GM21423 (cell line): ENCODE data around the gene BAIAP3.
"Not testable (repeated sequence)": the region's sequence is repeated elsewhere in the genome, so short reads cannot be mapped to it uniquely, and the experiment has no call there.

Source experiments
- ATAC-seq: cut with Tn5 transposase; IDR thresholded peaks from one replicate; pipeline ENCODE4 v1.9.1; 2021; ENCODE audit warnings: mild to moderate bottlenecking, moderate library complexity; ENCODE audit not compliant: unreplicated experiment

The BAIAP3 gene, protein sequence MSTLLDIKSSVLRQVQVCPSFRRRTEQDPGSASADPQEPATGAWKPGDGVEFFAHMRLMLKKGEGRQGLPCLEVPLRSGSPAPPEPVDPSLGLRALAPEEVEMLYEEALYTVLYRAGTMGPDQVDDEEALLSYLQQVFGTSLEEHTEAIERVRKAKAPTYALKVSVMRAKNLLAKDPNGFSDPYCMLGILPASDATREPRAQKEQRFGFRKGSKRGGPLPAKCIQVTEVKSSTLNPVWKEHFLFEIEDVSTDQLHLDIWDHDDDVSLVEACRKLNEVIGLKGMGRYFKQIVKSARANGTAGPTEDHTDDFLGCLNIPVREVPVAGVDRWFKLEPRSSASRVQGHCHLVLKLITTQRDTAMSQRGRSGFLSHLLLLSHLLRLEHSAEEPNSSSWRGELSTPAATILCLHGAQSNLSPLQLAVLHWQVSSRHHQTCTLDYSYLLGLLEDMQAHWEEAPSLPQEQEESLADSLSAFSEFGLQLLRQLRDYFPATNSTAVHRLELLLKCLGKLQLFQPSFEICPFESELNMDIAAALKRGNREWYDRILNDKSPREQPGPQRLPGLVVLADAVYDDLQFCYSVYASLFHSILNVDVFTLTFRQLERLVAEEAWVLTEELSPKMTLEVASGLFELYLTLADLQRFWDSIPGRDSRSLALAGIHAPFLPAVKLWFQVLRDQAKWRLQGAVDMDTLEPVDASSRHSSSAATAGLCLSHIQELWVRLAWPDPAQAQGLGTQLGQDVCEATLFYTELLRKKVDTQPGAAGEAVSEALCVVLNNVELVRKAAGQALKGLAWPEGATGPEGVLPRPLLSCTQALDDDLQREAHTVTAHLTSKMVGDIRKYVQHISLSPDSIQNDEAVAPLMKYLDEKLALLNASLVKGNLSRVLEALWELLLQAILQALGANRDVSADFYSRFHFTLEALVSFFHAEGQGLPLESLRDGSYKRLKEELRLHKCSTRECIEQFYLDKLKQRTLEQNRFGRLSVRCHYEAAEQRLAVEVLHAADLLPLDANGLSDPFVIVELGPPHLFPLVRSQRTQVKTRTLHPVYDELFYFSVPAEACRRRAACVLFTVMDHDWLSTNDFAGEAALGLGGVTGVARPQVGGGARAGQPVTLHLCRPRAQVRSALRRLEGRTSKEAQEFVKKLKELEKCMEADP

DNA sequence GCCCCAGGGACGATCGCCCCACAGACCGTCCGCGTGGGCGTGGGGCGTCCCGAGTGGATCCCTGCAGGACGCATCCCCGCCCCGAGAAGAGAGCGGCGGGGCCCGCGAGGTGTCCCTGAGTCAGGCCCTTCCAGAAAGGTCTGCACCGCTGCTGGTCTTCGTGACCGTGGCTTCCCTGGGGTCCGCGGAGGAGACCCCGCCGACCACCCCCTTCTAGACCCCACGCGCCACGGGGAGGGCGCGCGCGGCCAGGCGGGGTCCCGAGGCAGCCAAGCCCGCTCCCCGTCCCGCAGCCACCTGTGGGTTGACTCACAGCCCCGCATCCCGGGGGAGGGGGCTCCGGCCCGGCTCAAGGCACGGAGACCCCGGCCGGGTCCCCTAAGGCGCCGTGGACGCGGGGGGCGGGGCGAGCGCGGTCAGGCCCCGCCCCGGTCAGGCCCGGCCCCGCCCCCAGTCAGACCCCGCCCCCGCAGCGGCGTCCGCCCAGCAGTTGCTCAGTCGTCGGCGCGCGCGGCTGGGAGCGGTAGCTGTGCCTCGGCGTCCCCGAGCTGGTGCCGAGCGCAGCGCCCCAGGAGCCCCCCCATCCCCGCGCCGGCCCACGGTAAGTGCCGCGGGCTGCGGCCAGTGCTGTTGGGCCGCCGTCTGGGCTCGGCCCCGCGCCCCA lies at the start of gene BAIAP3:
BAIAP3 (plus strand) TSS at position 497 of the 664 bp plus-strand sequence. CDS start 4,905 bp downstream, outside the sequence.
- ATAC-seq: no peak

- ATAC-seq: no peak
Observed at GRCh38 chr16:1283996-1284616, 49.3 kb upstream of the BAIAP3 start.

- no peak for ATAC-seq
Observed at GRCh38 chr16:1285669-1286512, 47.6 kb upstream of the BAIAP3 start.

DNA sequence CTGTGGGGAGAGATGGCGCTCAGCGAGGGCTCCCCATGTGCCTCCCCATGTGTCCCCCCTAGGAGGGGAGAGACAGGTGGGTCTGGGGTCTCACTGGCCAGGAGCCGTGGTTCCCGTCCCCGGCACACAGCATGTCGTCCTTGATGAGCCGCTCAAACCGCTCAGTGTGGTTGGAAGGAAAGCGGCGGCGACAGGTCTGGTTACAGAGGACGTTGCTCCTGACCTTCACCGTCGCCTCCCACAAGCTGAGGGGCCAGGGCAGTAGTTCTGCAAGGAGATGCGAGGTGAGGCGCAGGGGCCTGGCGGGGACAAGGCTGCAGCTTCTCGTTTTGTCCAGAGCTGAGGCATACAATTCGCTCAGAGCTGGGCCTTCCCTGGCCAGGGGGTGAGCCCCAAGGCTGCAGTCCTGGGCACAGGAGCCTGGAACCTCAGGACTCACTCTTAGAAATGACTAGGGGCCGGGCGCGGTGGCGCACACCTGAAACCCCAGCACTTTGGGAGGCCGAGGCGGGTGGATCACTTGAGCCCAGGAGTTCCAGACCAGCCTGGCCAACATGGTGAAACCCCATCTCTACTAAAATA lies 46.8 kb upstream of the BAIAP3 start:
- ATAC-seq: no peak

- no peak for ATAC-seq
Observed at GRCh38 chr16:1287982-1288670, 45.3 kb upstream of the BAIAP3 start.

- ATAC-seq: no peak
Observed at GRCh38 chr16:1288813-1289476, 44.5 kb upstream of the BAIAP3 start.

- ATAC-seq: no peak
Observed at GRCh38 chr16:1289477-1289866, 44.0 kb upstream of the BAIAP3 start.

DNA sequence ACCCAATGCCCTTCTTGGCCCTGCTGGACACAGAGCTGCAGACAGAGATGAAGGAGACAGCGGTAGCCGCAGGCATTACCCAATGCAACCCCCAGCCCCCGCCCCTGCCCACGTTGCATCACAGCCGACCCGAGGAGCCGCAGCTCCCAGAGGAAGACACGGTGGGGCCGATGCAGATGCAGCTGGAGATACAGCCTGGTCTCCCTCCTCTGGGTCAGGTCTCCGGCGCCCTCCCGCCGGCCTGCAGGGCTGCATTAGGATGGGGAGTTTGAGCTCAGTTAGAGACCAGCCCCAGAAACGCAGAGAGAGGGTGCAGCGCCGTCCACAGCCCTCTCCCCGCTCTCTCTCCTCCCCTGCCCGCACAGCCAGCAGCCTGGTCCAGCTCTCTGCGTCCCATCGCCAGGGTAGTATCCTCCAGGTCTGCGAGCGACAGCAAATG lies 43.4 kb upstream of the BAIAP3 start:
- ATAC-seq: no peak

DNA sequence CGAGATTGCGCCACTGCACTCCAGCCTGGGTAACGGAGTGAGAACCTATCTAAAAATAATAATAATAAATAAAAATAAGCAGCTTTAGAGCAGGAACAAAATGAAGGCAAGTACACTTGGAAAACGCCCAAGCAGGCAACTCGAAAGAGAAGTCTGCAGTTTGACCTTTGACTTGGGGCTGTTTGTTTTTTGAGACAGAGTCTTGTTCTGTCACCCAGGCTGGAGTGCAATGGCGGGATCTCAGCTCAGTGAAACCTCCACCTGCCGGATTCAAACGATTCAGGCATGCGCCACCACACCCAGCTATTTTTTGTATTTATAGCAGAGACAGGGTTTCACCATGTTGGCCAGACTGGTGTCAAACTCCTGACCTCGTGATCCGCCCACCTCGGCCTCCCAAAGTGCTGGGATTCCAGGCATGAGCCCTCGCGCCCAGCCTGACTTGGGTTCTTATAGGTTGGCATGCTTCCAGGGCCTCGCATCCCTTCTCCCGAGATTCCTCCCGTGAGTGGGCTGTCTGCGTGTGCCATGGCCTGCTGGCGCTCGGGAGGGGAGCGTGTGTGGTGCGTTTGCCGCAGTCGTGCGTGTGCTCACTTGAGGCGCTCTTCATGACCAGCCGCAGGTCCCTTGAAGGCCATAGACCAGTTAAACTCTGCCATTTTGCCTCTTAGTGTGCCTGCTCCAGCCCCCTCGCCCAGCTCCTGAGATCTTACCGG lies 42.4 kb upstream of the BAIAP3 start:
- ATAC-seq: no peak

- no peak for ATAC-seq
Observed at GRCh38 chr16:1291576-1291974, 41.9 kb upstream of the BAIAP3 start.

- not testable (repeated sequence) for ATAC-seq
Observed at GRCh38 chr16:1292208-1292607, 41.2 kb upstream of the BAIAP3 start.

DNA sequence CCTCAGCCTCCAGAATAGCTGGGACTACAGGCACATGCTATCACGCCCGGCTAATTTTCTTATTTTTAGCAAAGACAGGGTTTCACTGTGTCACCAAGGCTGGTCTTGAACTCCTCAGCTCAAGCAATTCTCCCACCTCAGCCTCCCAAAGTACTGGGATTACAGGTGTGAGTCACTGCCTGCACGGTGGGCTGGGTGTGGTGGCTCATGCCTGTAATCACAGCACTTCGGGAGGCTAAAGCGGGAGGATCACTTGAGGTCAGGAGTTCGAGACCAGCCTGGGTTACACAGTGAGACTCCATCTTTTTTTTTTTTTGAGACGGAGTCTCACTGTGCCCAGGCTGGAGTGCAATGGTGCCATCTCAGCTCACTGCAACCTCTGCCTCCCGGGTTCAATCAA lies 40.6 kb upstream of the BAIAP3 start:
- not testable (repeated sequence) for ATAC-seq

DNA sequence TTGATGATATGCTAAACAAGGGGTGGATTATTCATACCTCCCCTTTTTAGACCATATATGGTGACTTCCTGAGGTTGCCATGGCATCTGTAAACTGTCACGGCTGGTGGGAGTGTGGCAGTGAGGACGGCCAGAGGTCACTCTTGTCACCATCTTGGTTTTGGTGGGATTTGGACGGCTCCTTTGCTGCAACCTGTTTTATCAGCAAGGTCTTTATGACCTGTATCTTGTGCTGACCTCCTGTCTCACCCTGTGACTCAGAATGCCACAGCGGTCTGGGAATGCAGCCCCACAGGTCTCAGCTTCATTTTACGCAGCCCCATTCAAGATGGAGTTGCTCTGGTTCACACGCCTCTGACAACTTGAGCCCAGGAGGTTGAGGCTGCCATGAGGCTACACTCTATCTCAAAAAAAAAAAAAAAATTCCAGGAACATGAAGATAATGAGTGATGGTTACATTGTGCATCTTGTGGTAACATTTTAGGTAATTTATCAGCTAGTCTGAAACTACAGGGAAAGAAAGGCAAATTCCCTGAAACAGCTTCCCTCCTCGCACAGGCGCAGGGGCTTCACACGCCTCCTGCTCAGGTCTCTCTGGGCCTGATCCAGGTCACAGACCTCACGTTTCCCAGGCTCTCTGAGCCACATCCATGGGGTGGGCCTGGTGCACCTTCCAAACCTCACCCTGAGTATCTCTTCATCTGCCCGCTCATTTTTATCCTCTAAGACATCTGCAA lies 39.4 kb upstream of the BAIAP3 start:
- no peak for ATAC-seq

GRCh38 chr16:1295465-1295864 lies 38.0 kb upstream of the BAIAP3 start:
- no peak for ATAC-seq

GRCh38 chr16:1296688-1297017 lies 36.8 kb upstream of the BAIAP3 start:
- not testable (repeated sequence) for ATAC-seq

DNA sequence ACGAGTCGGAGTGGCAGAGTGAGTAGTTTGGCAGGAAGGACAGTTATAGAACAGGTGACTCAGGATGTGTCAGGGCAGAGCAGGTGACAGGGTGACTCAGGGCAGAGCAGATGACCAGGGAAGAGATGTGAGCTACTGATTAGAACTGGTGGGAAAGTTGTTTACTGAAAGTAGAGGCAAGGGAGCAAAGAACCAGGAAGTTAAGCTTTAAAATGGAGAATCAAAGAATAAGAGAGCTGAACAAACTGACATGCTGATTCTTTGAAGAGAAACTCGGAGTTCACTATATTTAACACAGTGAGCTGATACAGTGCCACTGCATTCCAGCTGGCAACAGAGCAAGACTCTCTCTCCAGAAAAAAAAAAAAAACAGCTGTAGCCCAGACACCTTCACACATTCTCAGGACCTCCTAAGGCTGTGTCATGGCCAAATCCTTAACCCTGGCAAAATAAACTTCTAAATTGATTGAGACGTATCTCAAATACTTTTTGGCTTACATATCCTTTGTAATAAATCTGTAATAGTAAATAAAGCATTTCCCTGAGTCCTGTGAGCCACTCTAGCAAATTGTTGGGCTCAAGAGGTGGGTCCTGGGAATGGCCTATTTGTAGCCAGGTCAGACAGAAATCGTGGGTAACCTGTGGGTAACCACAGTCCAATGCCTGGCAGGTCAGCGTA lies 36.3 kb upstream of the BAIAP3 start:
- ATAC-seq: no peak
